Measurements from ENCODE around the gene PRKCH.

GRCh38 chr14:61355892-61356325 lies 34.5 kb downstream of the PRKCH start:
- no peak for TF ChIP-seq POLR2A (IDR thresholded peaks at IDR 0.05)
- no peak for TF ChIP-seq CTCF (IDR thresholded peaks at IDR 0.05)
